OCI-LY7 (cell line): ENCODE measurements around the gene CLEC3A.

ENCODE experiments used
- EZH2phosphoT487 ChIP-seq: fragments of 200-600 bp; sonication (generic); IDR thresholded peaks from 2 replicates; pipeline ENCODE4 v1.6.1; 2018; ENCODE audit warnings: low read depth, borderline replicate concordance, mild to moderate bottlenecking, mixed run types, antibody characterized with exemption, low read length, moderate library complexity, mixed read lengths
- TF ChIP-seq, protein P1 (sequence below): fragments of 200-600 bp; sonication (generic); conservative IDR thresholded peaks from 2 replicates; pipeline ENCODE4 v1.5.1; 2014; ENCODE audit warnings: mild to moderate bottlenecking, antibody characterized with exemption, low read length, moderate library complexity, mixed read lengths

DNA sequence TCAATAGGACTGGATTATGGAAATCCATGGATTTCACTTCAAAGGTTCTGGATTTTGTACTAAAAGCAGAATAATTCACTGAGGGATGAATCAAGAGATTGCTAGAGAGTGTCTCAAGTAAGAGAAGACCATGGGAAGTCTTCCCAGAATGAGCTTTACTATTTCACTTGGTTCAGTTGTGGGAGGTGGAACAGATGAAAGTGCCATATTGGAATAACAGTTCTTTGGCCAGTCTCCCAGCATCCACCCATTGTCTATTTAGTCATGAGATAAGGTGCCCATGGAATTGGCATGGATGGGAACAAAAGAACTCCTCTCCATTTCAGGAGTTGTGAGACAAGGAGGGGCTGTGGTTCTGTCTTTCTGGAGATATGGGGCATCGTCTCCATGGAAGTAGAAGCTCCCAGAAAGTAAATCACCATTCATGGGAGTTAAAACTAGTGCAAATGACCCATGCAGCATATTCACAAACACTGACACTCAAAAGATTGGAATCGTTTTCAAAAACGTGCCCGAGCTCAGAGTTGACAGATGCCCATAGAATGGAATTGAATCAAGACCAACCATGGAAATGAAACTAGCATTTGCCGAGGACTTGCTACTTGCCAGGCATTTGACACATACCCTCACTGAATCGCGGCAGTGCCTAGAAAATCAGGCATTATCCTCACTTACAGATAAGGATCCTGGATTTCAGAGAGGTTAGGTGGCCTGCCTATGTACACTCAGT is 36.2 kb upstream of the CLEC3A start:
- TF ChIP-seq, protein P1, sequence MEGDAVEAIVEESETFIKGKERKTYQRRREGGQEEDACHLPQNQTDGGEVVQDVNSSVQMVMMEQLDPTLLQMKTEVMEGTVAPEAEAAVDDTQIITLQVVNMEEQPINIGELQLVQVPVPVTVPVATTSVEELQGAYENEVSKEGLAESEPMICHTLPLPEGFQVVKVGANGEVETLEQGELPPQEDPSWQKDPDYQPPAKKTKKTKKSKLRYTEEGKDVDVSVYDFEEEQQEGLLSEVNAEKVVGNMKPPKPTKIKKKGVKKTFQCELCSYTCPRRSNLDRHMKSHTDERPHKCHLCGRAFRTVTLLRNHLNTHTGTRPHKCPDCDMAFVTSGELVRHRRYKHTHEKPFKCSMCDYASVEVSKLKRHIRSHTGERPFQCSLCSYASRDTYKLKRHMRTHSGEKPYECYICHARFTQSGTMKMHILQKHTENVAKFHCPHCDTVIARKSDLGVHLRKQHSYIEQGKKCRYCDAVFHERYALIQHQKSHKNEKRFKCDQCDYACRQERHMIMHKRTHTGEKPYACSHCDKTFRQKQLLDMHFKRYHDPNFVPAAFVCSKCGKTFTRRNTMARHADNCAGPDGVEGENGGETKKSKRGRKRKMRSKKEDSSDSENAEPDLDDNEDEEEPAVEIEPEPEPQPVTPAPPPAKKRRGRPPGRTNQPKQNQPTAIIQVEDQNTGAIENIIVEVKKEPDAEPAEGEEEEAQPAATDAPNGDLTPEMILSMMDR, result no peak
- no peak for TF ChIP-seq EZH2phosphoT487
